ENCODE results near the gene ERG. TPM values are rescaled to one million over a fixed set of nuclear protein-coding genes. Genes with fewer than 3 reads are reported as not detected.

Gene ERG
- total RNA-seq, 1 experiment from 2014 or later = 0.11 TPM

DNA sequence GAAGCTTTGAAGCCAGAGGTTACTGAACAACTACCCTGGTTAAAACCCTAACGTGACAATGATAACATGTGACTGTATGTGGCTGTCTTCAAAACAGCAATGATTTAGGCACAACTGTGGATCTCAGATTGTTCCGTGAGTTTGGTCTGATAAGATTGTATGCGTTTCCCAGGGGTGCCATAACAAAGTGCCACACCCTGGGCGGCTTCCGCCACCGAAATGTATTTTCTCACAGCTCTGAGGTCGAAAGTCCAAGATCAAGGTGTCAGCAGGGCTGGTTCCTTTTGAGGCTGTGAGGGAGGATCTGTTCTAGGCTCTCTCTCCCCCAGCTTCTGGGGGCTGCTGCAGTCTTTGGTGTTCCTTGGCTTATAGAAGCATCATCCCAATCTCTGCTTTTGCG lies 29.5 kb upstream of the ERG start:
- Mint-ChIP-seq H3K27me3 (ENCODE audit: low read depth) (peaks cover 5% of the 10 kb centered on the region; the same call in 1 of the 2 replicates), H3K27ac (no peak overlapping the region), H3K9me3 (no peaks in the 10 kb centered on the region), H3K4me3 (no peak overlapping the region), H3K36me3 (ENCODE audit: insufficient read depth in 1 of 3, low read depth in 3 of 3) (peaks cover 0 to 2% (median 0%) of the 10 kb centered on the region in 3 experiments; a peak in 1 of 7 replicates), H3K4me1 (peaks cover 4 to 13% of the 10 kb centered on the region in 2 experiments; a peak in 3 of 4 replicates)
- no CpG with 5 or more reads among the region's 8 CpGs for WGBS (ENCODE audit: extremely low coverage, insufficient read length, low lambda C conversion rate)
- no peaks in the 10 kb centered on the region for H4K20me1 ChIP-seq (ENCODE audit: control insufficient read depth, insufficient read depth, insufficient read length)
- no peaks in the 10 kb centered on the region for H3K23me2 ChIP-seq (ENCODE audit: insufficient read length, low read depth, low read length, poor library complexity, severe bottlenecking)
- no peak overlapping the region for H3K14ac ChIP-seq (ENCODE audit: insufficient read depth, low read length)
- no peak overlapping the region for H4K8ac ChIP-seq (replicated peaks; ENCODE audit: insufficient read length, low read depth, low read length)
- H3K23ac ChIP-seq (ENCODE audit: insufficient read length, low read depth, low read length) = no peak overlapping the region
- no peaks in the 10 kb centered on the region for H3K9me3 ChIP-seq (ENCODE audit: control insufficient read depth, low read depth, low read length)
- no peak overlapping the region for H2BK120ac ChIP-seq (ENCODE audit: low read depth, low read length, poor library complexity, severe bottlenecking)
- no peak overlapping the region for H3K27ac ChIP-seq (ENCODE audit: insufficient read length, low read depth, low read length)
- H3K4ac ChIP-seq (ENCODE audit: low read depth, low read length) = no peak overlapping the region
- no peak for DNase-seq
- no peaks in the 10 kb centered on the region; the same call in 1 of the 2 replicates for H3K4me1 ChIP-seq (ENCODE audit: insufficient read depth, low read length)
- H2AK5ac ChIP-seq (ENCODE audit: insufficient read length, low read length) = no peak overlapping the region
- H2AFZ ChIP-seq (ENCODE audit: low read length) = no peak overlapping the region
- no peak overlapping the region for H4K91ac ChIP-seq (ENCODE audit: insufficient read length, low read depth, low read length)
- no peak overlapping the region for H3T11ph ChIP-seq (ENCODE audit: low read length)
- H2BK12ac ChIP-seq (ENCODE audit: insufficient read length, low read depth, low read length) = no peak overlapping the region
- no peaks in the 10 kb centered on the region for H3K79me1 ChIP-seq (ENCODE audit: insufficient read depth, low read depth, low read length, poor library complexity, severe bottlenecking)
- TF ChIP-seq, protein P1, sequence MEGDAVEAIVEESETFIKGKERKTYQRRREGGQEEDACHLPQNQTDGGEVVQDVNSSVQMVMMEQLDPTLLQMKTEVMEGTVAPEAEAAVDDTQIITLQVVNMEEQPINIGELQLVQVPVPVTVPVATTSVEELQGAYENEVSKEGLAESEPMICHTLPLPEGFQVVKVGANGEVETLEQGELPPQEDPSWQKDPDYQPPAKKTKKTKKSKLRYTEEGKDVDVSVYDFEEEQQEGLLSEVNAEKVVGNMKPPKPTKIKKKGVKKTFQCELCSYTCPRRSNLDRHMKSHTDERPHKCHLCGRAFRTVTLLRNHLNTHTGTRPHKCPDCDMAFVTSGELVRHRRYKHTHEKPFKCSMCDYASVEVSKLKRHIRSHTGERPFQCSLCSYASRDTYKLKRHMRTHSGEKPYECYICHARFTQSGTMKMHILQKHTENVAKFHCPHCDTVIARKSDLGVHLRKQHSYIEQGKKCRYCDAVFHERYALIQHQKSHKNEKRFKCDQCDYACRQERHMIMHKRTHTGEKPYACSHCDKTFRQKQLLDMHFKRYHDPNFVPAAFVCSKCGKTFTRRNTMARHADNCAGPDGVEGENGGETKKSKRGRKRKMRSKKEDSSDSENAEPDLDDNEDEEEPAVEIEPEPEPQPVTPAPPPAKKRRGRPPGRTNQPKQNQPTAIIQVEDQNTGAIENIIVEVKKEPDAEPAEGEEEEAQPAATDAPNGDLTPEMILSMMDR (conservative IDR thresholded peaks at IDR 0.05) = no peak
- H2BK5ac ChIP-seq (ENCODE audit: insufficient read length, low read length) = no peak overlapping the region
- H3K9ac ChIP-seq (ENCODE audit: extremely low read depth, insufficient read length, low read length) = no peak overlapping the region
- H3K56ac ChIP-seq (ENCODE audit: insufficient read length, low read depth, low read length) = no peak overlapping the region
- no peak overlapping the region for H2BK20ac ChIP-seq (ENCODE audit: low read depth, low read length, poor library complexity, severe bottlenecking)
- no peaks in the 10 kb centered on the region for H3K27me3 ChIP-seq (ENCODE audit: insufficient read depth, low read length)
- H3K18ac ChIP-seq (ENCODE audit: insufficient read length, low read depth, low read length) = no peak overlapping the region
- H2BK15ac ChIP-seq (ENCODE audit: low read depth, low read length) = no peak overlapping the region
- no peak overlapping the region for H3K4me2 ChIP-seq (ENCODE audit: insufficient read depth, insufficient read length, low read length)
- H3K79me2 ChIP-seq (ENCODE audit: insufficient read depth, low read length) = no peaks in the 10 kb centered on the region
- H4K5ac ChIP-seq (ENCODE audit: insufficient read length, low read depth, low read length) = no peak overlapping the region

Data from H9 (cell line).